Uterus (tissue), 4 donors: Measurements from ENCODE around the gene CEP164. TPM values are rescaled to one million over a fixed set of nuclear protein-coding genes. Genes with fewer than 3 reads are reported as not detected.

Experiments
- DNase-seq, 2 donors: peaks; one replicate each; pipeline ENCODE4 v3.0.0-alpha.2; 2019 to 2020
- H3K27ac ChIP-seq, 2 donors: fragments of 200-600 bp; sonication (generic); 1 replicate in 1 of 2; 2 replicates in 1 of 2; pipeline ENCODE4 v1.5.1; 2016 to 2018
- H3K27me3 ChIP-seq, 2 donors: fragments of 200-600 bp; sonication (generic); one replicate each; pipeline ENCODE4 v1.5.1; 2018 to 2019; ENCODE audit warnings: control low read depth in 1 of 2
- H3K36me3 ChIP-seq, 2 donors: fragments of 200-600 bp; sonication (generic); one replicate each; pipeline ENCODE4 v1.5.1; 2019; ENCODE audit warnings: control low read depth in 1 of 2
- H3K4me1 ChIP-seq, 2 donors: fragments of 200-600 bp; sonication (generic); one replicate each; pipeline ENCODE4 v1.5.1; 2018 to 2019; ENCODE audit warnings: control low read depth in 1 of 2
- H3K4me3 ChIP-seq, 2 donors: fragments of 200-600 bp; sonication (generic); 1 replicate in 1 of 2; 2 replicates in 1 of 2; pipeline ENCODE4 v1.5.1; 2018 to 2019; ENCODE audit warnings: mild to moderate bottlenecking in 1 of 2
- H3K9me3 ChIP-seq, 2 donors: fragments of 200-600 bp; sonication (generic); one replicate each; pipeline ENCODE4 v1.5.1; 2019; ENCODE audit warnings: control low read depth in 1 of 2
- CTCF ChIP-seq, 4 experiments: fragments of 200-600 bp in 2 of 4; fragments of 450-650 bp in 2 of 4; sonication (generic) in 2 of 4; IDR thresholded peaks; one replicate each; pipeline ENCODE4 v1.5.1; 2016 to 2019; ENCODE audit warnings: antibody characterized with exemption in 4 of 4, mild to moderate bottlenecking in 2 of 4, moderate library complexity in 1 of 4
- POLR2A ChIP-seq, 2 donors: fragments of 450-650 bp; IDR thresholded peaks; one replicate each; pipeline ENCODE4 v1.6.1; 2016; ENCODE audit warnings: antibody characterized with exemption in 2 of 2, mild to moderate bottlenecking in 1 of 2, moderate library complexity in 1 of 2
- intact Hi-C: fragments of 100-400 bp; cut with DNase I; formaldehyde crosslinking; loops from one replicate; pipeline ENCODE4 v1.15.1; 2023; ENCODE audit warnings: low total_unique reads
- total RNA-seq, 4 donors: library from RNA; depleted of rRNA in 3 of 4; stranded (reverse); fragments of >200 nt in 3 of 4; gene quantifications; one replicate each; pipeline versions ENCODE4 v1.1.0 to v1.2.4, GENCODE V29; 2014 to 2023
- donor health status: DM: yes; HTN: yes; CAD: no.

The CEP164 gene
- total RNA-seq, 4 donors from 2014 or later, result 16.4 to 64.2 (median 46.1) TPM

GRCh38 chr11:117457835-117458234 lies 130.2 kb downstream of the CEP164 start:
- Histone ChIP-seq H3K27me3 (no peaks in the 10 kb centered on the region), H3K36me3 (no peaks in the 10 kb centered on the region), H3K4me3 (no peak overlapping the region), H3K4me1 (no peaks in the 10 kb centered on the region), H3K9me3 (peaks cover 0 to 7% of the 10 kb centered on the region in 2 donors), H3K27ac (no peak overlapping the region)
- no peak for DNase-seq
- intact Hi-C loops, result no loop called here
- TF ChIP-seq CTCF (IDR thresholded peaks at IDR 0.05) (no peak), POLR2A (IDR thresholded peaks at IDR 0.05) (no peak)

- no peaks in the 10 kb centered on the region for H3K36me3 ChIP-seq
- no peak overlapping the region for H3K27ac ChIP-seq
- TF ChIP-seq POLR2A (IDR thresholded peaks at IDR 0.05) (no peak), CTCF (IDR thresholded peaks at IDR 0.05) (no peak)
- H3K4me3 ChIP-seq, result no peak overlapping the region
- H3K9me3 ChIP-seq, result peaks cover 0 to 7% of the 10 kb centered on the region in 2 donors
- no peaks in the 10 kb centered on the region for H3K4me1 ChIP-seq
- DNase-seq, result no peak
- no peaks in the 10 kb centered on the region for H3K27me3 ChIP-seq
- intact Hi-C loops, result no loop called here
Observed at GRCh38 chr11:117458275-117459122, 130.8 kb downstream of the CEP164 start.

GRCh38 chr11:117459123-117459978 lies 131.7 kb downstream of the CEP164 start:
- Histone ChIP-seq H3K36me3 (no peaks in the 10 kb centered on the region), H3K27ac (no peak overlapping the region), H3K9me3 (peaks cover 0 to 5% of the 10 kb centered on the region in 2 donors), H3K4me1 (no peaks in the 10 kb centered on the region), H3K4me3 (no peak overlapping the region), H3K27me3 (no peaks in the 10 kb centered on the region)
- intact Hi-C loops, result no loop called here
- TF ChIP-seq POLR2A (IDR thresholded peaks at IDR 0.05) (no peak), CTCF (IDR thresholded peaks at IDR 0.05) (no peak)
- DNase-seq, result no peak

GRCh38 chr11:117459979-117460300 lies 132.3 kb downstream of the CEP164 start:
- Histone ChIP-seq H3K4me1 (no peaks in the 10 kb centered on the region), H3K27ac (no peak overlapping the region), H3K27me3 (no peaks in the 10 kb centered on the region), H3K9me3 (no peaks in the 10 kb centered on the region), H3K36me3 (no peaks in the 10 kb centered on the region), H3K4me3 (no peak overlapping the region)
- no peak for DNase-seq
- intact Hi-C loops, result no loop called here
- TF ChIP-seq POLR2A (IDR thresholded peaks at IDR 0.05) (no peak), CTCF (IDR thresholded peaks at IDR 0.05) (no peak)
